GM23248 (cell line): Measurements from ENCODE around the gene NLK.

Experiments used
- EZH2 ChIP-seq: fragments of 200-600 bp; sonication (generic); IDR thresholded peaks from 2 replicates; pipeline ENCODE4 v1.6.1; 2018; ENCODE audit warnings: antibody characterized with exemption, mild to moderate bottlenecking; ENCODE audit not compliant: insufficient read depth, poor library complexity, severe bottlenecking
- EZH2phosphoT487 ChIP-seq: fragments of 200-600 bp; sonication (generic); IDR thresholded peaks from 2 replicates; pipeline ENCODE4 v1.6.1; 2018; ENCODE audit warnings: antibody characterized with exemption, moderate library complexity, mild to moderate bottlenecking, low read depth; ENCODE audit not compliant: insufficient read depth

GRCh38 chr17:28030386-28030785 lies 12.1 kb upstream of the NLK start:
- TF ChIP-seq EZH2, result no peak
- no peak for TF ChIP-seq EZH2phosphoT487
